Measurements from ENCODE around the gene PPP1R7. TPM values are rescaled to one million over a fixed set of nuclear protein-coding genes. Genes with fewer than 3 reads are reported as not detected.

PPP1R7 gene
- total RNA-seq, 1 donor from 2014 or later = 61.5 TPM

- no peaks in the 10 kb centered on the region for H3K9me3 ChIP-seq (replicated peaks)
- intact Hi-C loops (cut with micrococcal nuclease) = no loop called here
- no peak for TF ChIP-seq CTCF (IDR thresholded peaks at IDR 0.05; ENCODE audit: borderline replicate concordance)
- peaks cover 55% of the 10 kb centered on the region for H3K36me3 ChIP-seq
- H3K27ac ChIP-seq (replicated peaks) = no peak overlapping the region
- H3K4me3 ChIP-seq = no peak overlapping the region
- DNase-seq = no peak
- peaks cover 14% of the 10 kb centered on the region for H3K4me1 ChIP-seq
- H3K27me3 ChIP-seq (ENCODE audit: low read depth) = no peaks in the 10 kb centered on the region
Measured at GRCh38 chr2:241154915-241155314, 4.6 kb downstream of the PPP1R7 start.

- H3K36me3 ChIP-seq = peaks cover 63% of the 10 kb centered on the region
- no peak for TF ChIP-seq CTCF (IDR thresholded peaks at IDR 0.05; ENCODE audit: borderline replicate concordance)
- intact Hi-C loops (cut with micrococcal nuclease) = no loop called here
Measured at GRCh38 chr2:241155936-241156335, 5.7 kb downstream of the PPP1R7 start.

GRCh38 chr2:241156971-241157441 is 6.7 kb downstream of the PPP1R7 start:
- Histone ChIP-seq H3K36me3 (peaks cover 63% of the 10 kb centered on the region), H3K4me3 (no peak overlapping the region), H3K9me3 (replicated peaks) (no peaks in the 10 kb centered on the region), H3K4me1 (peaks cover 9% of the 10 kb centered on the region), H3K27me3 (ENCODE audit: low read depth) (no peaks in the 10 kb centered on the region), H3K27ac (replicated peaks) (no peak overlapping the region)
- no peak for DNase-seq
- TF ChIP-seq CTCF (IDR thresholded peaks at IDR 0.05; ENCODE audit: borderline replicate concordance) = no peak
- intact Hi-C loops (cut with micrococcal nuclease) = no loop called here

More at GRCh38 chr2:241155936-241156335, 5.7 kb downstream of the PPP1R7 start:
- Histone ChIP-seq H3K27me3 (ENCODE audit: low read depth) (no peaks in the 10 kb centered on the region), H3K9me3 (replicated peaks) (no peaks in the 10 kb centered on the region), H3K27ac (replicated peaks) (no peak overlapping the region), H3K4me1 (peaks cover 7% of the 10 kb centered on the region), H3K4me3 (no peak overlapping the region)
- DNase-seq = no peak

GRCh38 chr2:241157841-241158545 is 7.7 kb downstream of the PPP1R7 start:
- TF ChIP-seq CTCF (IDR thresholded peaks at IDR 0.05; ENCODE audit: borderline replicate concordance) = no peak
- DNase-seq = no peak
- no peaks in the 10 kb centered on the region for H3K27me3 ChIP-seq (ENCODE audit: low read depth)
- peaks cover 64% of the 10 kb centered on the region for H3K36me3 ChIP-seq
- H3K9me3 ChIP-seq (replicated peaks) = no peaks in the 10 kb centered on the region
- no peak overlapping the region for H3K27ac ChIP-seq (replicated peaks)
- intact Hi-C loops (cut with micrococcal nuclease) = no loop called here
- no peak overlapping the region for H3K4me3 ChIP-seq
- H3K4me1 ChIP-seq = peaks cover 18% of the 10 kb centered on the region

GRCh38 chr2:241158546-241158900 is 8.3 kb downstream of the PPP1R7 start:
- H3K27ac ChIP-seq (replicated peaks) = no peak overlapping the region
- H3K27me3 ChIP-seq (ENCODE audit: low read depth) = no peaks in the 10 kb centered on the region
- H3K4me3 ChIP-seq = no peak overlapping the region
- no peaks in the 10 kb centered on the region for H3K9me3 ChIP-seq (replicated peaks)
- no peak for TF ChIP-seq CTCF (IDR thresholded peaks at IDR 0.05; ENCODE audit: borderline replicate concordance)
- DNase-seq = no peak
- intact Hi-C loops (cut with micrococcal nuclease) = no loop called here
- H3K36me3 ChIP-seq = peaks cover 66% of the 10 kb centered on the region
- H3K4me1 ChIP-seq = peaks cover 22% of the 10 kb centered on the region
